SU-DHL-6 (cell line): Measurements from ENCODE around the gene TMEM134.
"Not testable (repeated sequence)": the region's sequence is repeated elsewhere in the genome, so short reads cannot be mapped to it uniquely, and the experiment has no call there.

ENCODE experiments used
- H2AFZ ChIP-seq: fragments of 200-600 bp; sonication (generic); 2 replicates; pipeline ENCODE4 v1.6.1; 2014; ENCODE audit warnings: low read depth, mild to moderate bottlenecking, moderate library complexity, mixed read lengths, antibody characterized with exemption, low read length; ENCODE audit not compliant: severe bottlenecking
- H3F3A ChIP-seq: fragments of 200-600 bp; shearing (Covaris generic); 2 replicates; pipeline ENCODE4 v1.6.0; 2016; ENCODE audit warnings: antibody characterized with exemption, mild to moderate bottlenecking; ENCODE audit not compliant: insufficient read depth
- H3K27ac ChIP-seq: fragments of 200-600 bp; sonication (generic); 2 replicates; pipeline ENCODE4 v1.5.1; 2016; ENCODE audit warnings: low read depth, mild to moderate bottlenecking, low read length, moderate library complexity, mixed read lengths
- H3K27me3 ChIP-seq: fragments of 200-600 bp; sonication (generic), shearing (Covaris generic); 2 replicates; pipeline ENCODE4 v1.6.0; 2014; ENCODE audit warnings: mild to moderate bottlenecking, low read length
- H3K36me3 ChIP-seq: fragments of 200-600 bp; sonication (generic); 2 replicates; pipeline ENCODE4 v1.6.1; 2014; ENCODE audit warnings: mild to moderate bottlenecking, low read length, mixed read lengths
- H3K4me2 ChIP-seq: fragments of 300-600, 200-600 bp; shearing (Covaris generic), sonication (generic); 2 replicates; pipeline ENCODE4 v1.6.0; 2014; ENCODE audit warnings: low read length, low read depth, mild to moderate bottlenecking; ENCODE audit not compliant: poor library complexity, severe bottlenecking
- H3K4me3 ChIP-seq: fragments of 200-600 bp; sonication (generic); 2 replicates; pipeline ENCODE4 v1.5.1; 2014; ENCODE audit warnings: antibody characterized with exemption, low read length, mild to moderate bottlenecking, mixed read lengths; ENCODE audit not compliant: insufficient read depth, poor library complexity, severe bottlenecking
- H3K79me2 ChIP-seq: fragments of 200-600 bp; sonication (generic); 2 replicates; pipeline ENCODE4 v1.6.1; 2014; ENCODE audit warnings: mild to moderate bottlenecking, low read length, moderate library complexity; ENCODE audit not compliant: insufficient read depth
- H3K9ac ChIP-seq: fragments of 200-600 bp; sonication (generic); 2 replicates; pipeline ENCODE4 v1.7.0; 2014; ENCODE audit warnings: mild to moderate bottlenecking, low read length
- H3K9me2 ChIP-seq: fragments of 200-600 bp; sonication (generic); replicated peaks from 2 replicates; pipeline ENCODE4 v1.6.1; 2014; ENCODE audit warnings: low read length; ENCODE audit not compliant: insufficient read depth
- H3K9me3 ChIP-seq: fragments of 200-600 bp; sonication (generic); 2 replicates; pipeline ENCODE4 v1.6.1; 2014; ENCODE audit warnings: low read length, mixed read lengths; ENCODE audit not compliant: insufficient read depth
- H4K20me1 ChIP-seq: fragments of 200-600 bp; sonication (generic); 2 replicates; pipeline ENCODE4 v1.6.1; 2014; ENCODE audit warnings: low read depth, mild to moderate bottlenecking, antibody characterized with exemption, low read length, moderate library complexity, mixed read lengths
- EZH2phosphoT487 ChIP-seq: fragments of 200-600 bp; sonication (generic), shearing (Covaris generic); conservative IDR thresholded peaks from 2 replicates; pipeline ENCODE4 v1.6.1; 2018; ENCODE audit warnings: mild to moderate bottlenecking, antibody characterized with exemption, low read length, moderate library complexity, mixed read lengths
- TF ChIP-seq, protein P1 (sequence below): fragments of 200-600 bp; sonication (generic); IDR thresholded peaks from one replicate; pipeline ENCODE4 v1.5.1; 2017; ENCODE audit warnings: antibody characterized with exemption, mild to moderate bottlenecking, low read length, moderate library complexity; ENCODE audit not compliant: insufficient read depth, poor library complexity, severe bottlenecking

Gene TMEM134

DNA sequence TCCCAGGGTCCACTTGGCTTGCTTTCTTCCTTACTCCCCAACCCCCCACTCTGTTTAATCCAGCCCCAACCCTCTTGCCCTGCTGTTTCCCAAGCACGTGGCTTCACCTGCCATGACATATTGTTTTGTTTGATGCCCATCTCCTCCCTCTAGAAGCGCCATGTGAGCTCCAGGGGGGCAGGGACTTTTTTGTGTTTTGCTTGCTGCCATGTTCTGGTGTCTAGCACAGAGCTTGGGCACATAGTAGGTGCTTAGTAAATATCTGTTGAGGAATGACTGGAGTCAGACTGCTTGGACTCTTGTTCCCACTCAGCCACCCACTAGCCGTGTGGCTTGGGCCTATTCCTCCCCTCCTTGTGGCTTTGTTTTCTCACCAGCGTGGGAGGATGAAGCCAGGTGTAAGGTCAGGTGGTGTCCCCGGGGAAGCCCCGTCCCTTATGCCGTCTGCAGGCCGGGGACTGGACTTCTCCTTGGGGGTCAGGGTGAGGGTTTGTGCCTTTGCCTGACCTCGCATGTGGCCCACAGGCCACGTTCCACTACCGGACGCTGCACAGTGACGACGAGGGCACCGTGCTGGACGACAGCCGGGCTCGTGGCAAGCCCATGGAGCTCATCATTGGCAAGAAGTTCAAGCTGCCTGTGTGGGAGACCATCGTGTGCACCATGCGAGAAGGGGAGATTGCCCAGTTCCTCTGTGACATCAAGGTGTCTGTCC, 17.6 kb upstream of the TMEM134 start:
- Histone ChIP-seq H3F3A (peaks cover 25% of the 10 kb centered on the region), H3K4me3 (no peak overlapping the region), H3K4me2 (peak overlapping the region; percentile 96), H3K36me3 (no peaks in the 10 kb centered on the region), H4K20me1 (no peaks in the 10 kb centered on the region), H3K9ac (peak overlapping the region; percentile 19), H3K9me3 (no peaks in the 10 kb centered on the region), H3K9me2 (no peaks in the 10 kb centered on the region), H3K27me3 (no peaks in the 10 kb centered on the region), H2AFZ (no peak overlapping the region), H3K27ac (peak overlapping the region; percentile 95), H3K79me2 (peaks cover 18% of the 10 kb centered on the region)
- TF ChIP-seq, protein P1, sequence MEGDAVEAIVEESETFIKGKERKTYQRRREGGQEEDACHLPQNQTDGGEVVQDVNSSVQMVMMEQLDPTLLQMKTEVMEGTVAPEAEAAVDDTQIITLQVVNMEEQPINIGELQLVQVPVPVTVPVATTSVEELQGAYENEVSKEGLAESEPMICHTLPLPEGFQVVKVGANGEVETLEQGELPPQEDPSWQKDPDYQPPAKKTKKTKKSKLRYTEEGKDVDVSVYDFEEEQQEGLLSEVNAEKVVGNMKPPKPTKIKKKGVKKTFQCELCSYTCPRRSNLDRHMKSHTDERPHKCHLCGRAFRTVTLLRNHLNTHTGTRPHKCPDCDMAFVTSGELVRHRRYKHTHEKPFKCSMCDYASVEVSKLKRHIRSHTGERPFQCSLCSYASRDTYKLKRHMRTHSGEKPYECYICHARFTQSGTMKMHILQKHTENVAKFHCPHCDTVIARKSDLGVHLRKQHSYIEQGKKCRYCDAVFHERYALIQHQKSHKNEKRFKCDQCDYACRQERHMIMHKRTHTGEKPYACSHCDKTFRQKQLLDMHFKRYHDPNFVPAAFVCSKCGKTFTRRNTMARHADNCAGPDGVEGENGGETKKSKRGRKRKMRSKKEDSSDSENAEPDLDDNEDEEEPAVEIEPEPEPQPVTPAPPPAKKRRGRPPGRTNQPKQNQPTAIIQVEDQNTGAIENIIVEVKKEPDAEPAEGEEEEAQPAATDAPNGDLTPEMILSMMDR = no peak
- no peak for TF ChIP-seq EZH2phosphoT487

DNA sequence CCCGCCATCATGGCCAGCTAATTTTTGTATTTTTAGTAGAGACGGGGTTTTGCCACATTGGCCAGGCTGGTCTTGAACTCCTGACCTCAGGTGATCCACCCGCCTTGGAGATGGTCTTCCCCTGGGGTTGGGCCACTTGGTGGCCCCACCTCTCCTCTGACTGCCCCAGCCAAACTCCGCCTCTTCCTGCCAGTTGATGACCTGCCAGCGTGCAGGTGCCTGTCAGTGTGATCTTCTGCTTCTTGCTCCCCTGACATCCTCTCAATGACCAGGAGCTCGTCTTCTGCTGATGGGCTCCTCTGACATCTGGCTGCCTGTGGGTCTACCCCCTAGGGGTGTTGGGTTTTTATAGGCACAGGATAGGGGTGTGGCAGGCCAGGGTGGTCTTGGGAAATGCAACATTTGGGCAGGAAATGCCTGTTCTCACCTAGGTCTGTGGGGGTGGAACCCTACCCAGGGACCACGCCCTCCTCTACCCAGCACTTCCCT, 16.9 kb upstream of the TMEM134 start:
- not testable (repeated sequence) for H3K9me2 ChIP-seq, H4K20me1 ChIP-seq, H2AFZ ChIP-seq, H3K36me3 ChIP-seq, H3K27me3 ChIP-seq, H3K9me3 ChIP-seq, H3K4me3 ChIP-seq
- peak overlapping the region; percentile 64 for H3K9ac ChIP-seq
- H3K4me2 ChIP-seq = peak overlapping the region; percentile 96
- H3K27ac ChIP-seq = peak overlapping the region; percentile 95
- H3F3A ChIP-seq = peaks cover 25% of the 10 kb centered on the region
- peaks cover 18% of the 10 kb centered on the region for H3K79me2 ChIP-seq

DNA sequence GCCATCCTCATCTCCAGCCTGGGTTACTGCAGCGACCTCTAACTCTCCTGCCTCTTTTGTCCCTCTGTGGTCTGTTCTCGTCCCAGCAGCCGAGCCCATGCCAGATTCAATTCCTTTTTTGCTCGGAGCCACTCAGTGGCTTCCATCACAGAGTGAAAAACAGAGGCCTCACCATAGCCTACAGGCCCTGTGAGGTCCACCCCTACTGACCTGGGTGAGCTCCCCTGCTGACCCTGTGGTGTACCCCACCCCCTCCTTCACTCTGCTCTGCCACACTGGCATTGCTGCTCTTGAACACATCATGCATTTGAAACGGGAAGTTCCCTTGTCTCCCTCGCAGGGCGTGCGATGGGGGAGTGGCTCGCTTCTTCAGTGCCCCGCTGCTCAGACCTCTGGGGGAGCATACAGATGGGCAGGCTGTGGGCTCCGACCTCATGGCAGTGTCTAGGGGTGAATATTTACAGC, 15.8 kb upstream of the TMEM134 start:
- H3K4me3 ChIP-seq = peak overlapping the region; percentile 53
- no peaks in the 10 kb centered on the region for H4K20me1 ChIP-seq
- no peaks in the 10 kb centered on the region for H3K27me3 ChIP-seq
- peak overlapping the region; percentile 96 for H3K4me2 ChIP-seq
- H2AFZ ChIP-seq = no peak overlapping the region
- TF ChIP-seq, protein P1 = no peak
- no peak for TF ChIP-seq EZH2phosphoT487
- peaks cover 18% of the 10 kb centered on the region for H3K79me2 ChIP-seq
- H3K9me2 ChIP-seq = no peaks in the 10 kb centered on the region
- peaks cover 28% of the 10 kb centered on the region for H3F3A ChIP-seq
- no peaks in the 10 kb centered on the region for H3K36me3 ChIP-seq
- H3K9me3 ChIP-seq = no peaks in the 10 kb centered on the region
- peak overlapping the region; percentile 95 for H3K27ac ChIP-seq
- peak overlapping the region; percentile 64 for H3K9ac ChIP-seq
